OCI-LY1 (cell line): ENCODE results near the gene IP6K3.

Source experiments
- H2AFZ ChIP-seq: fragments of 200-600 bp; sonication (generic), shearing (Covaris generic); 2 replicates; pipeline ENCODE4 v1.6.0; 2014; ENCODE audit warnings: antibody characterized with exemption, mild to moderate bottlenecking, low read length
- H3F3A ChIP-seq: fragments of 200-600 bp; sonication (generic), shearing (Covaris generic); 2 replicates; pipeline ENCODE4 v1.6.0; 2014; ENCODE audit warnings: mild to moderate bottlenecking, antibody characterized with exemption, low read length, moderate library complexity; ENCODE audit not compliant: insufficient read depth
- H3K27ac ChIP-seq: fragments of 200-600 bp; sonication (generic); 2 replicates; pipeline ENCODE4 v1.5.1; 2014; ENCODE audit warnings: low read length, mixed run types, mild to moderate bottlenecking, low read depth; ENCODE audit not compliant: poor library complexity, severe bottlenecking
- H3K27me3 ChIP-seq: fragments of 200-600 bp; sonication (generic); 2 replicates; pipeline ENCODE4 v1.6.0; 2014; ENCODE audit warnings: antibody characterized with exemption, mild to moderate bottlenecking, low read length, moderate library complexity; ENCODE audit not compliant: insufficient read depth
- H3K36me3 ChIP-seq: fragments of 200-600 bp; sonication (generic); 2 replicates; pipeline ENCODE4 v1.6.1; 2014; ENCODE audit warnings: mild to moderate bottlenecking, antibody characterized with exemption, low read length, moderate library complexity, mixed read lengths; ENCODE audit not compliant: insufficient read depth
- H3K4me1 ChIP-seq: fragments of 200-600 bp; sonication (generic); 2 replicates; pipeline ENCODE4 v1.5.1; 2014; ENCODE audit warnings: mild to moderate bottlenecking, low read length, moderate library complexity; ENCODE audit not compliant: insufficient read depth, severe bottlenecking
- H3K4me2 ChIP-seq: fragments of 200-600 bp; sonication (generic), shearing (Covaris generic); 2 replicates; pipeline ENCODE4 v1.6.1; 2014; ENCODE audit warnings: low read length
- H3K4me3 ChIP-seq: fragments of 200-600 bp; sonication (generic); 2 replicates; pipeline ENCODE4 v1.5.1; 2014; ENCODE audit warnings: low read length, low read depth, mild to moderate bottlenecking, mixed read lengths; ENCODE audit not compliant: poor library complexity, severe bottlenecking
- H3K79me2 ChIP-seq: fragments of 200-600 bp; shearing (Covaris generic); 2 replicates; pipeline ENCODE4 v1.6.1; 2016; ENCODE audit warnings: mixed run types, low read length, mixed read lengths; ENCODE audit not compliant: insufficient read depth
- H3K9ac ChIP-seq: fragments of 200-600 bp; sonication (generic), shearing (Covaris generic); 2 replicates; pipeline ENCODE4 v1.6.1; 2014; ENCODE audit warnings: mild to moderate bottlenecking, low read length, mixed read lengths
- H3K9me2 ChIP-seq: fragments of 200-600 bp; sonication (generic), shearing (Covaris generic); 2 replicates; pipeline ENCODE4 v1.6.1; 2014; ENCODE audit warnings: low read depth, mild to moderate bottlenecking, low read length, mixed read lengths
- H3K9me3 ChIP-seq: fragments of 200-600 bp; shearing (Covaris generic); 2 replicates; pipeline ENCODE4 v1.6.1; 2014; ENCODE audit warnings: low read length, mixed read lengths
- H4K20me1 ChIP-seq: fragments of 200-600 bp; sonication (generic), shearing (Covaris generic); 2 replicates; pipeline ENCODE4 v1.6.0; 2016; ENCODE audit warnings: mild to moderate bottlenecking, low read length; ENCODE audit not compliant: insufficient read depth
- CTCF ChIP-seq: fragments of 200-600 bp; sonication (generic), shearing (Covaris generic); IDR thresholded peaks from 2 replicates; pipeline ENCODE4 v1.5.1; 2017; ENCODE audit warnings: mild to moderate bottlenecking, antibody characterized with exemption, low read length, moderate library complexity, mixed read lengths
- EZH2 ChIP-seq: fragments of 200-600 bp; sonication (generic), shearing (Covaris generic); IDR thresholded peaks from 2 replicates; pipeline ENCODE4 v1.8.0; 2017; ENCODE audit warnings: borderline replicate concordance, mixed run types, mild to moderate bottlenecking, antibody characterized with exemption, low read length, moderate library complexity, mixed read lengths

Gene IP6K3

GRCh38 chr6:33778444-33779121 is 31.9 kb upstream of the IP6K3 start:
- H3K4me2 ChIP-seq, result no peak overlapping the region
- no peak overlapping the region for H3K27ac ChIP-seq
- H3K9me3 ChIP-seq, result no peaks in the 10 kb centered on the region
- H3K9ac ChIP-seq, result no peak overlapping the region
- H3K4me3 ChIP-seq, result no peak overlapping the region
- TF ChIP-seq CTCF, result no peak
- no peak for TF ChIP-seq EZH2
- H3K27me3 ChIP-seq, result no peaks in the 10 kb centered on the region
- H2AFZ ChIP-seq, result no peak overlapping the region
- no peaks in the 10 kb centered on the region for H3K9me2 ChIP-seq
- peaks cover 96% of the 10 kb centered on the region for H3K36me3 ChIP-seq
- H4K20me1 ChIP-seq, result no peaks in the 10 kb centered on the region
- H3K4me1 ChIP-seq, result no peaks in the 10 kb centered on the region
- no peaks in the 10 kb centered on the region for H3K79me2 ChIP-seq
- no peaks in the 10 kb centered on the region for H3F3A ChIP-seq

GRCh38 chr6:33777398-33778388 is 31.0 kb upstream of the IP6K3 start:
- Histone ChIP-seq H3K9ac (no peak overlapping the region), H2AFZ (no peak overlapping the region), H3K9me2 (no peaks in the 10 kb centered on the region), H3K36me3 (peaks cover 96% of the 10 kb centered on the region), H3K27ac (no peak overlapping the region), H3K9me3 (no peaks in the 10 kb centered on the region), H3F3A (no peaks in the 10 kb centered on the region), H3K27me3 (no peaks in the 10 kb centered on the region), H3K79me2 (no peaks in the 10 kb centered on the region), H3K4me3 (no peak overlapping the region), H3K4me2 (no peak overlapping the region), H4K20me1 (no peaks in the 10 kb centered on the region), H3K4me1 (no peaks in the 10 kb centered on the region)
- TF ChIP-seq CTCF (no peak), EZH2 (no peak)

GRCh38 chr6:33776764-33777163 is 30.1 kb upstream of the IP6K3 start:
- no peaks in the 10 kb centered on the region for H3K9me2 ChIP-seq
- no peak for TF ChIP-seq CTCF
- H3K9ac ChIP-seq, result no peak overlapping the region
- no peaks in the 10 kb centered on the region for H3K27me3 ChIP-seq
- H3K9me3 ChIP-seq, result no peaks in the 10 kb centered on the region
- no peak overlapping the region for H3K4me2 ChIP-seq
- H3K79me2 ChIP-seq, result no peaks in the 10 kb centered on the region
- H3K4me3 ChIP-seq, result no peak overlapping the region
- peaks cover 95% of the 10 kb centered on the region for H3K36me3 ChIP-seq
- no peaks in the 10 kb centered on the region for H4K20me1 ChIP-seq
- H2AFZ ChIP-seq, result no peak overlapping the region
- no peaks in the 10 kb centered on the region for H3K4me1 ChIP-seq
- H3F3A ChIP-seq, result no peaks in the 10 kb centered on the region
- H3K27ac ChIP-seq, result no peak overlapping the region
